KG1 (cell line): ENCODE data around the gene GPR132.

ENCODE experiments used
- DNase-seq: peaks from one replicate; lab custom pipeline; 2025; lab: John Stamatoyannopoulos, UW

Gene GPR132

DNA sequence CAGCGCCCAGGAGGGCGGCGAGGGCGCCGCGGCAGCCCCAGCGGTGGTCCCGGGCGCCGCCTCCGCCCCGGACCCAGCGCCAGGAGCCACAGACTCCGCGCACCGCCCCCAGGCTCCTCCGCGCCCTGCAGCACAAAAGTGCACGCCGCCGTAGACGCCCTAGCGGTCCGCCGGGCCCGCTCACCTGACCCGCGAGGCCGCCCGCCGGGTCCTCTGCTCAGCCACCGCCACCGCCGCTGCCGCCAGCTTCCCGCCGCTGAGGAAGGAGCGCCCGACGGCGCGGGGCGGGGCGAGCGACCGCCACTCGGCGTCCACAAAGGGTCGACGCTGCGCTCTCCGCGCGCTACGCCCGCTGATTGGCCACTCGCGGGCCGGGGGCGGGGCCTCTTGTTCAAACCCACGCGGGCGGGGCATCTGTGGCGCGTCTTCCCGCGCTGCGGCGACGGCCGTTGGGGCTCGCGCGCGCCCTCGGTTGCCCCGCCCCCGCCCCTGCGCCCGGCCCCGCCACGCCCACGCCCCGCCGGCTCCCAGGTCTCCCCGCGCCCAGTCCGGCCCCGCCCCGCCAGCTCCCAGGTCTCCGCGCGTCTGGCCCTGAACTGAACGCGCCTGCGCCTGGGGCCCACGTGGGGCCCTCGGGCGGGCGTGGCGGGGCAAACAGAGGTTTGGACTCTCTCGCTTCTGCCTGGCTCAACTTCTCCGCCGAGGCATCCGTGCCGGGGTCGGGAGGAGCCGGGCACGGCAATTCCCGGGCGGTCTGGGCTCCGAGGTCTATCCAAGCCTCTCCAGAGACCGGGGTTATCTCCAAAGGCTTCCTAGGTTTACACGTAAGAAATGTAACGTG, 44.2 kb downstream of the GPR132 start, which contains the start of gene CDCA4:
Gene CDCA4 (minus strand): TSS at position 269 of the 841 bp plus-strand sequence. CDS start 9,154 bp downstream, outside the sequence.
- DNase-seq, result peak; percentile 100

DNA sequence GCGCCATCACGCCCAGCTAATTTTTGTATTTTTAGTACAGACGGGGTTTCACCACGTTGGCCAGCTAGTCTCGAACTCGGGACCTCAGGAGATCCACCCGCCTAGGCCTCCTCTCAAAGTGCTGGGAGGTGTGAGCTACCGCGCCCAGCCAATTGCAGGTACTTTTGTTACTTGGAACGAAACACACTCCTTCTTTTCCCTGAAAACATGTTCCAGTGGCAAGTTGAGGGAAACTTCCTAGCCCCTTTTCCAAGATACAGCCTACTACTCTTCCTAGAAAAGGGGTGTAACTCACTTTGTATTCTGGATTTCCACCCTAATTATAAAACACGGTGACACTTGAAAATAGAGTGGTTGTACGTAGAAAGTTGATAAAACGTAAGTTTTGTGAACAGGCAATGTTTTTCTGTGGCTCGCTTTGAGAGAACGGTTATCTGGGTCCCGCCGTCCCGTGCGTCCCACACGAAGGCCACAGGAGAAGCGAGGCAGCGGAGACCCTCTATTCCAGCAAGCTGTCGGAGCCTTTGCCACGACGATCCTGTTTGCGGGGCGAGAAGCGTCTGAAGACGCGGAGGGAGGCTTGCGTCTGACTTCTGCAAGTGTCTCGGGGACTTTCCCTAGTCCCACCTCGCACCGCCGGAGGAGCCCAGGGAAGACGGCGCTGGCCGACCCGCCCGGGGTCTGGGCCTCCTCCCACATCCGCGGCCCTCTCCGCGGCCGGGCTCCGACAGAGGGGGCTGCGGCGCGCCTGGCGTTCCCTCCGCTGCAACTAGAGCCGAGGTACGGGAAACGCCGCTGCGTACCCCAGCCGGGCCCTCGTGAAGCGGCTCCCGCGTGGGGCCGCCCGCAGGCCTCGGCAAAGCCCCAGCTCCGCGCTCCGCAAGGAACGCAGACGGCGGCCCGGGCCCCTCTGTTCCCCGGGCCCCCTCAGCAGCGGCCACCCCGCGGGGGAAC, 45.1 kb downstream of the GPR132 start:
- DNase-seq, result peak; percentile 21

DNA sequence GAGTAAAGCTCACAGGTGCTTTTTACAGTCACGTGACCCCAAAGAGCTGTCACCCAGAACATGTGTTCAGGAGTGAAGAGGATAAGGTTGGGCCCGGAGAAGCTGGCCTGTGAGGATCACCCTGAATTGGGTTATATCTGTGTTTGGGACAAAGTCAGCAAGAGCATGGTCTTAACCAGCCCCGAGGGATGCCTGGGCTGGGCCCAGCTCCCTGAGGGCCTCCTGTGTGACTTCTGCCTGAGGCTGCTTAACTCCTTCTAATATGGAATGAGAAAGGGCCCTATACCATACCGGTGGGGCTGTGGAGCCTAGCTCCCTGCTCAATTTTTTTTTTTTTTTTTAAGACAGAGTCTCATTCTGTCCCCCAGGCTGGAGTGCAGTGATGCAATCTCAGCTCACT, 46.8 kb downstream of the GPR132 start:
- no peak for DNase-seq

DNA sequence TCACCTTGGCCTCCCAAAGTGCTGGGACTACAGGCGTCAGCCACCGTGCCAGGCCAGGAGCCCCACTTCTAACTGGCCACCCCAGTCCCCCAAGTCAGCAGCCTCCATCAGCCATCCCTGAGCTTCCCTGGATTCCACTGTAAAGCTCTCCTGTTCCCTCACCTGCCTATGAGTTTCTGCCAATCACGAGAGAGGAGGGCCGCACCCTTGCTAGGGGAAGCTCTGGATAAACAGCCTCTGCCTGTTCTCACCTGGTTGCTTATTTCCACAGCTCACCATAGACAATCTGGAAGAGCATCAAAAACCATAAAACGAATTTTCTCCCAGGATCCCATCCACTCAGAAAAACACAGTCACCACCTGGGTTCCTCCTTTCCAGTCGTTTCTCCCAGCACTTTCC, 49.3 kb downstream of the GPR132 start:
- DNase-seq, result no peak

DNA sequence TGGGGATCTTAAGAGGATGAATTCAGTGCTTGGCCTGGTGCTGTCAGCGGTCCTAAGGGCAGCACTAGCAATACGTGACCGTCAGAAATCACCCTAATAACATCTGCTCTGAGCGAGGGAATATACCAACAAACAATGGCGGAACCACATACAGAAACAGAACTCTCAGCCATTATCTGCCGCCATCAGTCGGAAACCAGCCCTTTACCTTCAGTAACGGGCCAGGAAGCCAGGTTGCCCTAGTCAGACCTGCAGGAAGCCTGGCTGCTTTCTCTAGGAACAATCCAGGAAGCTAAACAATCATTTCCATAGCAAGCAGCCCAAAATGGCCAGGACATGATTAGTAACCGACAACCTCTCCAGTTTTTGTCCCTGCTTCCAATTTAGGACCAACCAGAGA, 50.0 kb downstream of the GPR132 start:
- no peak for DNase-seq

DNA sequence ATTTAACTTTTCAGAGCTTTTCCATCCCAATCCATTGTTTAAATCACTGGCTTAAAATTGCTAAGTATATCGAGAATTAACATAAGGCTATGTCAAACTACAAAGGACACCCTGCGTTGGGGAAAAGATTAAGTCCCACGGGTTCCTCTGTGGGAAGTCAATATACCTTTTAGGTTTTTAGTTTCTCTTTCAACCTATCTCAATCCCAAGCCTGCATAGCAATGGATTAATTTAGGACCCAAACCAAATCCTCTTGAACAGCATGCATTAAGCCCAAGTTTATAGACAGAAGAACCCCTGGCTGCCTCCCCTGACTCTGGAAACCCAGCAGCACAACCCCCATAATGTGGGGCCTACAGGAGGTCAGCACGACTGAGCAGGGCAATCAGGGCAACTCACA, 50.6 kb downstream of the GPR132 start:
- no peak for DNase-seq

DNA sequence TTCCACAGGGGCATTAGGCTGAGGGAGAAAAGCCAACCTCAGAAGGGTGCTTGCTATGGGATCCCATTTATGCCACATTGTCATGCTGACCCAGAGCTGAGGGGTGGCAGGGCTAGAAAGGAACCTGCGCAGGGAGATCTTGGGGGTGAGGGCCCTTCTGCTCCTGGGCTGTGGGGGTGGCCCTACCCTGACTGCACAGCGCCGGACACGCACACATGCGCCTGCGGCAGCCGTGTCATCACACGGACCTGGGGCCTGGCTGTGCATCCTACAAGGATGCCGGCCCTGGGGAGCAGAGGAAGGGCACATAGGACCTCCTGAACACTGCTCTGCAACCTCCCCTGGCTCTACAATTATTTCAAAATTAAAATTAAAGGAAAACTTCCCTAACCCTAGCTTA, 51.2 kb downstream of the GPR132 start:
- no peak for DNase-seq

DNA sequence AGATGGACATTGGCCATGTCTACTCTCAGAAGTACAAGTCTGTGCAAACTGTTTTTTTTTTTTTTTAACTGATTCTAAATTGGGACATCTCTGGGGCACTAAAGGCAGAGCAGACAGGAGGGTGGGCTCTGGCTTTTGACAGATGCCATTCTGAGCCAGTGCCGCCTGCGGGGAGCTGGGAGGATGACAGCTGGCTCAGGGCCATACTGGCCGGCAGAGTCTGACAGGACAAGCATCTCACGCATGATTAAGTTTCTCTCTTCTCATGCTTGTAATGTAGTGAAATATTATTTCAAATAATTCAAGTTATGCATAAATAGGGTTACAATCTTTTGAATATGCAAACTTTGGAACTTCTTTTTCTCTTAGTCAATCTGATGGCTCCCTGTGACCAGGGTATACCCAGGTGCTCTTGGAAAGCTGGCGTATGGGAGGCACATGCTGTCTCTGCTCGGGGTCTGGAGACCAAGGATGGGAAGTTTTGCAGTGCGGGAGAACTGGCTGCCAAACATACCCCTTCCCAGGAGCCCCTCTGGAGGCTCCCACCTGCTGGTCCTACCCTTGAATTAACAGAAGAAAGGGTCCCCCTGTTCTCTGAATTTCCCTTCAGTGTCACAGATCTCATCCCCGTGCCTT, 52.0 kb downstream of the GPR132 start:
- no peak for DNase-seq

DNA sequence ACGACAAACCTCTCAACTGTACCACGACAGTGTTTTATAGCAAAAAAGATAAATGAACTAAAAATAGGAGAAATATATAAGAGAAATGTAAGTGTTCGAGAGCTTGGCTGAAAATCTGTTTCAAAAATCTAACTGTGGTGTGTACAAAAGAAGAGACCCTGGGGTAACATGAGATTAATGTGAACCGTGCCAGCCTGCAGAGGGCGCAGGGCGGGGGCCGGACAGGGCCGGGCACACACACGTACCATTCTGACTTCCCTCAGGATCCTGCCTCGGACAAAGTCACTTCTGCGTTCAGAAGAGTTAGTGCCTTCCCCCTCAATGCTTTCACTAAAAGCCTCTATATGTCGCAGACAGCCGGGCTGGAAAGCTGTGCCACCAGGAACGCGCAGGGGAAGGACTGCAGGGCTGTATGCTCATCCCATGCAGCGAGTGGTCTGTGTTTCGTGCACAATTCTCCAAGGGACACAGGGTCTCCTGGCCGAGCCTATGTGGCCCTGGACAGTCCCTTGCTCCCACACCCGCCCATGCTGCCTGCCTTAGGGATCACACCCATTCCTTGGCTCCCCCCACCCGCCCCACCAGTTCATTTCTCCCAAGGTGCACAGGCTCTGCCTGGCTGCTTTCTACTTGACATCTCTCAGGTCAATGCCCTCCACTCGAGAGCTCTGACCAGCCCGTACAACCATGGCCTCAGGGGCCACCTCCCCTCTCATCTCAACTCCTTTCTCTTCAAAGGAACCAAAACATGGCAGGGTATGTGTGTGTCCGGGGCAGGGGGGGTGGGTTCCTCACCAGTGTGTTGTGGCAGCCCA, 52.9 kb downstream of the GPR132 start:
- DNase-seq, result no peak

DNA sequence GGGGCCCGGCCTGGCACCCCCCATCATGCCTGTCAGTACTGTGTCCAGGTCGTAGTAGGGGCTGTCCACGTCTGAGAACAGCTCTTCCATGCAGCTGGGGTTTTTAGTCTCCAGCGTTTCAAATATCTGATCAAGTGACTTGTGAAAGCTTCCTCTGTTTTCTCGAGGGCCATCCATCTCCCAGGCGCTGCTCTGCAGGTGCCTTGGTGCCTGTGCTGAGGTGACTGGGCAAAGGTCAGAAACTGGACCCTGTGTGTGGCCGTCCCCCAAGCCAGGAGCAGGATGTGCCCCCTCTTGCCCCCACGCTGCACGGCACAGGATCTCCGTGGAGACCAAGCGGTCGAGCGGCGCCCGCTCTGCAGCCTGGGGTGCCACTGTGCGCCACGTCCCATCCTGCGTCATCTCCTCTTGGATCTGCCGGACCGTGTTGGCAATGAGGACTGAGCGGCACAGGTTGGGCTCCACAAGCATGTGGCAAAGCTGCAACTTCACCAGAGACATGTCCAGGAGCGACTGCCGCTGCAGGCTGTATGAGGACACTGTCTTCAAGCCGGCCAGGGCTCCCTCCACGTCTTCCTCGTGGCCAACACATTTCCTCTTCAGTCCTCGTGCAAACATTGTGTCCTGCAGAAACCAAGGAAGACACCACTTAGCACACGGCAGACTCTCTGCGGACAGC, 53.8 kb downstream of the GPR132 start:
- DNase-seq, result no peak

DNA sequence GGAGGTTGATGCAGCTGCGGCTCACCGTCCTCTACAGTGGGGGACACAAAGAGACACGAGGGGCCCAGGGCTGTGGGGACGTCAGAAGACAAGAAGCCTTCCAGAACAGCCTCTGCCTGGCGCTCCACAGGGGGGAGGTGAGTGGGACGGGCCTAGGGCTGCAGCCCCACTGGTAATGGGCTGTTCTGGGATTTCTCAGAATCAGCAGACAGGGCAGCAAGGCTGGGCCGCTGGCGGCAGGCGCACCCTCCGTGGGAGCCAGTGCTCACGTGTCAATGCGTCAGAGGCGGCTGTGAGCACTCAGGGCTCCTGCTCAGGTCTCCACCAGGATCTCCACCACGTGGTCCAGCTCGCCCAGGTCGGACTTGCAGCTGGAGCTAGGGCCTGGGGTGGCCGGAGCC, 54.3 kb downstream of the GPR132 start:
- no peak for DNase-seq

DNA sequence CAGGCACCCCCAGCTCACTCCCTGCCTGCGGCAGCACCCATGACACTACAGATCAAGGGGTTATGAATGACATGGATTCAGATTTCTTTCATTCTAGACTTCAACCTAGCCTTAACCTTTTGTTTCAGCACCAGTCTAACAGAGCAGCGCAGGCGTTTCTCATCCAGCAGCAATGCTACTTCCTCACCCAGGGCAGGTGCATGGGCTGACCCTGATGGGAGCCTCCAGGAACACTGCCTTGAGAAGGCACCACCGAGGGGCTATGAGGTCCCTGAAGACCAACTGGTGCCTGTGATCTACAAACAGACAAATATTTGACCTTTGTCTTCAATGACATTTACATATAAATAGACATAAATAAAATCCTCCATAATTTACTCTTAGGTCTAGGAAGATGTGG, 55.1 kb downstream of the GPR132 start:
- DNase-seq, result no peak

DNA sequence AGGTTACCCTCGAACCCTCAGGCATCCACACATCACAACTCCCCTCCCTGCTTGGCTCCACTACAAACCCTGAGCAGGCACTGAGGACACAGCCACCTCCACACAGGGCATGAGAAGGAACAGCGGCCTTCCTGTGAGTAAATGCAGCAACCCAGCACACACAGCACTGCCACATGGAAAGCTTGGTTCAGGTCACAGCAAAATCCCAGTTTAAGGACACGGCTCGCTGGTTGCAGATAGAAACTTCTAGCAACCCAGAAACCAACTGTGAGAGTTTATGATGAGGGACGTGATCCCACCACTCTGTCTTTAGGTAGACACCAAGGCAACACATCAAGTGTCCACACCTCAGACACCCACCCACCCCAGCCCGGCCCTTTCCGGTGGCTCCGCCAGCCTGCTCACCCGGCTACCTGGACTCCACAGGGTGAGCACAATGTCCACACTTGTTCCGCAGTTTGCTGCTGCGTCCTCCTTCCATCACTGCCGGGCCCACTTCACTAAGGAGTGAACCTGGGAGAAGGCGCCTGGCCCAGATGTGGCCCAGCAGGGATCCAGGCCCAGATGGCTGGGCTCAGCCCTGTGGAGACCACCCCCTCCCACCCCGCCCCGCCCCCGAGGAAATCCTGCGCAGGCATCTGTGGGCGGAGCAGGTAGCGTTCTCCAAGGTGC, 57.5 kb downstream of the GPR132 start:
- DNase-seq, result no peak

DNA sequence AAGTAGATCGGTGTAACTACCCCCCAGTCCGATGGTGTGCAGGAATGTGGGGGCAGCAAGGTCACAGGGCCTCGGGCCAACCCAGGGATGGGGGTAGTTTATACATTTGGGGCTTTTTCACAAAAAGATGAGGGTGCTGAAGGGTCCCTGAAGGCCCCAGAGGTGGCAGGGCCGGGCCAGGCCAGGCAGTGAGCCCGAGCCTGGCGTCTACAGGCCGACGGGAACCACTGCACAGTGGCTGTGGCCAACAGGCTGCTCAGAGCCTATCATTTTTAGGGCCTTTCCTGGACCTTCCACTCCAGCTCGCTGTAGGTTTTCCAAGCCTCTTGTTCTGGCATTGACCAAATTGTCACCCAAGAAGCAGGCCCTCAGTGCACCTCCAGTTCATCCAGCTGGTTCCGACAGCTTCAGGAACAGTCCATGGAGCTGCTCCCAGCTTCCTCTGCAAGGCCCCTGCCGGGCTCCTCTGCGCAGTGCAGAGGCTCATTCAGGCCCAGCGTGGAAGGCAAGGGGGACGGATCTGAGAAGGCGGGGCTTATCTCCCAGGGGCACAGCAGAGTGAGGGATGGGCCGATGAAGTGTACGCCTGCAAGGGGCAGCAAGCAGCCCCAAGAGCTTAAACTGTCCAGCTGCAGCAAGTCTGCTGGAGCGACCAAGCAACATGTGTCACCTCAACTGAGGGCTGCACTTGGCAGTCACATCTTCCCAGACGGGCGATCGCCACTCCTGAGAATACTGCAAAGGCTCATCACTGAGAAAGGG, 58.2 kb downstream of the GPR132 start:
- no peak for DNase-seq

DNA sequence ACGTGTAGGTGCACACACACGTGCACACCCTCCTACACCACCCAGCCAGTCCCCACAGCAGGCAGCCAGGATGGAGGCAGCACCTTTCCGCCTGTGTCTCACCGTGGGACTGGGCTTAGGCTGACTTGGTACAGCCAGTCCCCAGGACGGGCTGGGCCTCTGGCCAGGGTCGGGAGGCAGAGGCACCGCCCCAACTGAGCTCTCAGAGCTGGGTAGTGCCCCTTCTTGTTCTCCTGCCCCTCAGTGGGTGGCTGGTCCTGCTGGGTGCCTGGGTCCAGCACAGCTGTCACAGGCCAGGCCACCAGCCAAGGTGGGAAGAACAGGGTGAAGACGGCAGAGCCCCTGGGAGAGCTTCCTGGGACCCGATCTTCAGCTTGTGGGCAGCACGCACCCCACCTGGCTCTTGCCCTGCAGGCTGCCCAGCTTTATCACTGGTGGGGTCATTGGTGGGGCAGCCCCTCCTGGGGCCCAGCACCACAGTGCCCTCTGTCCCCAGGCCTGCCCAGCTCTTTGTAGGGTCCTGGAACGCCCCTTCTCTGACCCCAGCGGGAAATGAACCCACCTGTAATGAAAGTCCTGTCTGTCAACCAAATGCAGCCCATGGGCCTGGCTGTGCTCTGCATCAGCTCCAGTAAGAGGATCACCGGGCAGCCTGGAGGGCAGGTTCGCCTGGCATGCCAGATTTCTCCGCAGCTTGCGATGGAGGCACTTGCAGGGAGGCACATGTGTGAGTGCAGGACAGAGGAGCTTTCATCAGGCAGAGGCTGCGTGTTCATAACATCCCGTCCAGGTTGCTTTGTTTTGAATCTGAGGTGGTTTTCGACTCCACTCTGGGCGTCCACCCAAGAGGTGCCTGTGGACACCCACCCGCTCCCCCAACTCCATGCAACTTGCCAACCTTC, 59.0 kb downstream of the GPR132 start:
- no peak for DNase-seq

DNA sequence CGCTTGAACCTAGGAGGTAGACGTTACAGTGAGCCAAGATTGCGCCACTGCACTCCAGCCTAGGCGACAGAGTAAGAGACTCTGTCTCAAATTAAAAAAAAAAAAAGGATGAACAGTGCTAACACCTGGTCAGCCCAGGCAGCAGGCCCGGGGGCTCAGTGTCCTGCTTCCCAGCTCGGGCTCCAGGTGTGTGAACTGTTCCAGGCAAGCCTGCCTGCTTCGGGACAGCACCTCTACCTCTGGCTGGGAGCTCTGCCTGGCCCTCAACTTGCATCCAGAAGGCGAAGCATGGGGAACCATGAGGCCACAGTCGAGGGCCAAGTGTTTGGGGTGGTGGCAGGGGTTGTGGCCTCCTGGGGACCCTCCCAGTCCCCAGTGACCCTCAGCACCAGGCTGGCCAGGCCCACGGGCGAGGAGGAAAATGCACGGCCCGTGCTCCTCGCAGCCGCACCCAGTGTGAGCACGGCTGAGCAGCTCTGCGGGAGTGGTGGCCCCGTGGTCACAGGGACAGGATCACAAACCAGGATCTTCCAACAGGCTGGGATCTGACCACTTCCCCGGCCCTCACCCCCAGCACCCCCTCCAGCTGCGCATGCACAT, 59.8 kb downstream of the GPR132 start:
- no peak for DNase-seq
